Esophagus muscularis mucosa (tissue), 4 donors: ENCODE results near the gene IGF1R. TPM values are rescaled to one million over a fixed set of nuclear protein-coding genes. Genes with fewer than 3 reads are reported as not detected.

ENCODE experiments used
- DNase-seq: peaks from one replicate; pipeline ENCODE4 v3.0.0-alpha.2; 2017; ENCODE audit errors: extremely low spot score
- H3K27ac ChIP-seq, 4 donors: fragments of 200-600 bp; sonication (generic); replicated peaks in 1 of 4; 1 replicate in 3 of 4; 2 replicates in 1 of 4; pipeline ENCODE4 v1.5.1; 2016 to 2019; ENCODE audit warnings: mild to moderate bottlenecking in 1 of 4
- H3K27me3 ChIP-seq, 4 donors: fragments of 200-600 bp; sonication (generic); one replicate each; pipeline versions ENCODE4 v1.5.1 to v1.6.0; 2016 to 2019
- H3K36me3 ChIP-seq, 4 donors: fragments of 200-600 bp; sonication (generic); one replicate each; pipeline ENCODE4 v1.5.1; 2016 to 2019
- H3K4me1 ChIP-seq, 4 donors: fragments of 200-600 bp; sonication (generic); one replicate each; pipeline ENCODE4 v1.5.1; 2016 to 2019
- H3K4me3 ChIP-seq, 4 donors: fragments of 200-600 bp; sonication (generic); 1 replicate in 2 of 4; 2 replicates in 2 of 4; pipeline ENCODE4 v1.5.1; 2016 to 2019; ENCODE audit warnings: mild to moderate bottlenecking in 4 of 4, moderate library complexity in 1 of 4
- H3K9me3 ChIP-seq, 4 donors: fragments of 200-600 bp; sonication (generic); 1 replicate in 3 of 4; 2 replicates in 1 of 4; pipeline ENCODE4 v1.5.1; 2016 to 2019
- EP300 ChIP-seq: sonication (generic); formaldehyde crosslinking; IDR thresholded peaks from one replicate; pipeline ENCODE4 v1.6.1; 2017; ENCODE audit warnings: antibody characterized with exemption
- POLR2A ChIP-seq: fragments of 450-650 bp; IDR thresholded peaks from one replicate; pipeline ENCODE4 v1.6.1; 2017; ENCODE audit warnings: antibody characterized with exemption, moderate library complexity, mild to moderate bottlenecking, low read depth
- POLR2AphosphoS5 ChIP-seq, 2 donors: sonication (generic); formaldehyde crosslinking; IDR thresholded peaks; one replicate each; pipeline ENCODE4 v1.6.1; 2017; ENCODE audit warnings: antibody characterized with exemption in 2 of 2
- WGBS: methylation state at CpG from one replicate; pipeline ENCODE4 v1.1.5; 2018; 5-methylcytosine and 5-hydroxymethylcytosine counted together
- intact Hi-C: fragments of 100-400 bp; cut with DNase I; formaldehyde crosslinking; loops from one replicate; pipeline ENCODE4 v1.15.1; 2023
- total RNA-seq, 4 donors: library from RNA; depleted of rRNA; stranded (reverse); fragments of >200 nt; gene quantifications; one replicate each; pipeline versions ENCODE4 v1.1.0 to v1.2.1, GENCODE V29; 2016
- TF ChIP-seq, protein P1 (sequence below), 3 experiments: fragments of 200-600 bp in 2 of 3; fragments of 450-650 bp in 1 of 3; sonication (generic) in 2 of 3; IDR thresholded peaks; one replicate each; pipeline ENCODE4 v1.5.1; 2017 to 2019; ENCODE audit warnings: antibody characterized with exemption in 3 of 3, mild to moderate bottlenecking in 2 of 3, moderate library complexity in 1 of 3

The IGF1R gene
- total RNA-seq, 4 donors from 2014 or later: 33.6 to 95.3 (median 49.7) TPM

DNA sequence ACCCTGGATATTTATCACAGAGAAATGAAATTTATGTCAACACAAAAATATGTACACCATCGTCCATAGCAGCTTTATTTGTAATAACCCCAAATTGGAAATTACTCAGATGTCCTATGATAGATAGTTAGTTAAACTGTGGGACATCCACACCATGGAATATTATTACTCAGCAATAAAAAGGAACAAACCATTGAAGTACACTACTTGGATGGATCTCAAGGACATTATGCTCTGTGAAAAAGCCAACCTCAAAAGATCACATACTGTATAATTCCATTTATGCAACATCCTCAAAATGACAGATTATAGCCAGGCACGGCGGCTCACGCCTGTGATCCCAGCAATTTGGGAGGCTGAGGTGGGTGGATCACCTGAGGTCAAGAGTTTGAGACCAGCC is 246.0 kb downstream of the IGF1R start:
- Histone ChIP-seq H3K27ac (no peak overlapping the region), H3K36me3 (peaks cover 0 to 28% (median 6%) of the 10 kb centered on the region in 4 donors), H3K4me3 (no peak overlapping the region), H3K4me1 (peaks cover 0 to 43% (median 27%) of the 10 kb centered on the region in 4 donors), H3K27me3 (no peaks in the 10 kb centered on the region), H3K9me3 (no peaks in the 10 kb centered on the region)
- DNase-seq: no peak
- intact Hi-C loops: no loop called here
- TF ChIP-seq, protein P1, sequence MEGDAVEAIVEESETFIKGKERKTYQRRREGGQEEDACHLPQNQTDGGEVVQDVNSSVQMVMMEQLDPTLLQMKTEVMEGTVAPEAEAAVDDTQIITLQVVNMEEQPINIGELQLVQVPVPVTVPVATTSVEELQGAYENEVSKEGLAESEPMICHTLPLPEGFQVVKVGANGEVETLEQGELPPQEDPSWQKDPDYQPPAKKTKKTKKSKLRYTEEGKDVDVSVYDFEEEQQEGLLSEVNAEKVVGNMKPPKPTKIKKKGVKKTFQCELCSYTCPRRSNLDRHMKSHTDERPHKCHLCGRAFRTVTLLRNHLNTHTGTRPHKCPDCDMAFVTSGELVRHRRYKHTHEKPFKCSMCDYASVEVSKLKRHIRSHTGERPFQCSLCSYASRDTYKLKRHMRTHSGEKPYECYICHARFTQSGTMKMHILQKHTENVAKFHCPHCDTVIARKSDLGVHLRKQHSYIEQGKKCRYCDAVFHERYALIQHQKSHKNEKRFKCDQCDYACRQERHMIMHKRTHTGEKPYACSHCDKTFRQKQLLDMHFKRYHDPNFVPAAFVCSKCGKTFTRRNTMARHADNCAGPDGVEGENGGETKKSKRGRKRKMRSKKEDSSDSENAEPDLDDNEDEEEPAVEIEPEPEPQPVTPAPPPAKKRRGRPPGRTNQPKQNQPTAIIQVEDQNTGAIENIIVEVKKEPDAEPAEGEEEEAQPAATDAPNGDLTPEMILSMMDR (IDR thresholded peaks at IDR 0.05): no peak
- no peak for TF ChIP-seq POLR2A
- no peak for TF ChIP-seq EP300
- TF ChIP-seq POLR2AphosphoS5 (IDR thresholded peaks at IDR 0.05): no peak
- 79% methylated on average over 4 of the region's 4 CpGs for WGBS

DNA sequence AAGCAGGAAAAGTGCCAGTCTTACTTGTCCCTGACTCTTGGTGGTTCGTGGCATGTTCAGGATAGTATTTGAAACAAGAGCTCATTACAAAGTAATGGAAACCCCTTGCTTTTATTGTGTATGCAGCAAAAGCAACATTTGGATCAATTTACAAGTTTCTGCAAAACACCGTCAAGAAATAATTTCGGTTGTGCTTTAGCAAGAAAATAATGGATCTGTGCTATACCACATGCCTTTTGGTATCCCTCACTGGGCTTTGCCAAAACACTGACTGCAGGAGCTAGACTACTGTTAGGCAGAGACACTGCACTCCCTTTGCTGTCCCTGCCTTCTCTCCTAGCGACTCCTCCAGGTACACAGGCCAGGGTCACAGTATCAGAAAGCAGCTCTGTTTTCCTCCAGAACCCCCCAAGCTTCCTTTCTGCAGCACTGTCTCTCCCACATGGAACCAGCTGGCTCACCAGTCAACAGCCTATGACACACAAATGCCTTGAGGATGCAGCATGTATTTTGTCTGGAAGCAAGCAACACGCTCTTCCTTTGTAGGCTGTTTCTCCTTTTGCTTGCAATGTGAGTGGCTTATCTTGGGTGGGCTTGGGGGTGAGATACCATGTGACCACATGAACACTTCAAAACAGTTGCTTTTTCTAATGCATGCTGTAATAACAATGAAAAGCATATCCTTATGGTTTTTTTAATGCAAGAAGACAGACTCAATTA is 247.8 kb downstream of the IGF1R start:
- no peak for TF ChIP-seq EP300
- H3K9me3 ChIP-seq: no peaks in the 10 kb centered on the region
- no peak overlapping the region for H3K4me3 ChIP-seq
- no peaks in the 10 kb centered on the region for H3K27me3 ChIP-seq
- intact Hi-C loops: no loop called here
- H3K36me3 ChIP-seq: peaks cover 0 to 38% (median 12%) of the 10 kb centered on the region in 4 donors
- peaks cover 6 to 43% (median 34%) of the 10 kb centered on the region in 4 donors for H3K4me1 ChIP-seq
- H3K27ac ChIP-seq: peak overlapping the region; percentile 38 to 52 (median 49)
- WGBS: 91% methylated on average over 5 of the region's 5 CpGs
- DNase-seq: no peak

- 55% methylated on average over 12 of the region's 12 CpGs for WGBS
- no peak overlapping the region for H3K4me3 ChIP-seq
- H3K36me3 ChIP-seq: peaks cover 0 to 31% (median 8%) of the 10 kb centered on the region in 4 donors
- peak overlapping the region; percentile 38 to 52 (median 49) for H3K27ac ChIP-seq
- no peak for DNase-seq
- H3K27me3 ChIP-seq: no peaks in the 10 kb centered on the region
- intact Hi-C loops: no loop called here
- H3K4me1 ChIP-seq: peaks cover 6 to 47% (median 33%) of the 10 kb centered on the region in 4 donors
- TF ChIP-seq, protein P1 (IDR thresholded peaks at IDR 0.05): no peak
- TF ChIP-seq EP300 (peak; percentile 77), POLR2A (no peak), POLR2AphosphoS5 (IDR thresholded peaks at IDR 0.05) (peak; percentile 49 to 80)
- H3K9me3 ChIP-seq: no peaks in the 10 kb centered on the region
Observed at GRCh38 chr15:98896802-98897732, 248.7 kb downstream of the IGF1R start.

GRCh38 chr15:98898122-98898521 is 249.8 kb downstream of the IGF1R start:
- DNase-seq: no peak
- TF ChIP-seq, protein P1 (IDR thresholded peaks at IDR 0.05): no peak
- TF ChIP-seq POLR2A (no peak), EP300 (no peak), POLR2AphosphoS5 (IDR thresholded peaks at IDR 0.05) (no peak)
- Histone ChIP-seq H3K27ac (peak overlapping the region in 1 of 4 donors; percentile 48), H3K4me1 (peaks cover 6 to 47% (median 33%) of the 10 kb centered on the region in 4 donors), H3K4me3 (no peak overlapping the region), H3K9me3 (no peaks in the 10 kb centered on the region), H3K27me3 (no peaks in the 10 kb centered on the region), H3K36me3 (peaks cover 0 to 25% (median 7%) of the 10 kb centered on the region in 4 donors)
- WGBS: 83% methylated on average over 2 of the region's 2 CpGs
- intact Hi-C loops: no loop called here
